Forelimb muscle (tissue), 1 donor: ENCODE measurements around the gene WRAP53. TPM values are rescaled to one million over a fixed set of nuclear protein-coding genes. Genes with fewer than 3 reads are reported as not detected.
A peak's percentile ranks its signal among the peaks of the same experiment; 100 is the strongest.
"Not testable (repeated sequence)": the region's sequence is repeated elsewhere in the genome, so short reads cannot be mapped to it uniquely, and the experiment has no call there.

Experiments
- DNase-seq: peaks from one replicate; pipeline ENCODE4 v3.0.0-alpha.2; 2013; ENCODE audit warnings: low read depth
- polyA plus RNA-seq: library from polyadenylated mRNA; unstranded; fragments of 120-200 nt; gene quantifications from one replicate; pipeline ENCODE4 v1.2.1, GENCODE V29; 2013; ENCODE audit not compliant: insufficient read length

WRAP53 gene
- 6.6 TPM for polyA plus RNA-seq

DNA sequence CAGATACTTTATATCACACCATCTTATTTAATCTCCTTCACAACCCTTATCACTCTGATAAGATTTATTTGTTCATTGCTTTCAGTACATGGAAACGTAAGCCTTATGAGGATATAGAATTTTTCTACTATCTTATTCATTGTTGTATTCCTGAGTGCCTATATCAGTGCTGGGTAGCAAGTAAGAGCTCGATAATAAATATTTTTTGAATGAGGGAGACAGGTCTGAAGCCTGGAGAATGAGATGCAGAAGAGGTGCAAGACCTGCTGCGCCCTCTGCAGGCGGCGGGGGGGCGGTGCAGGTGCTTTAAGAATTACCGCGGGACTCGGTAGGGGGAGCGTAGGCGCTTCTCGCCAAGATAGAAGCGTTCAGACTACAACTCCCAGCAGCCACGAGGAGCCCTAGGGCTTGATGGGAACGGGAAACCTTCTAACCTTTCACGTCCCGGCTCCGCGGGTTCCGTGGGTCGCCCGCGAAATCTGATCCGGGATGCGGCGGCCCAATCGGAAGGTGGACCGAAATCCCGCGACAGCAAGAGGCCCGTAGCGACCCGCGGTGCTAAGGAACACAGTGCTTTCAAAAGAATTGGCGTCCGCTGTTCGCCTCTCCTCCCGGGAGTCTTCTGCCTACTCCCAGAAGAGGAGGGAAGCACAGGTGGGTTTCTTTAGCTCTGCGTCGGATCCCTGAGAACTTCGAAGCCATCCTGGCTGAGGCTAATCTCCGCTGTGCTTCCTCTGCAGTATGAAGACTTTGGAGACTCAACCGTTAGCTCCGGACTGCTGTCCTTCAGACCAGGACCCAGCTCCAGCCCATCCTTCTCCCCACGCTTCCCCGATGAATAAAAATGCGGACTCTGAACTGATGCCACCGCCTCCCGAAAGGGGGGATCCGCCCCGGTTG, at the start of gene WRAP53:
WRAP53 (plus strand) TSS at position 570 of the 900 bp plus-strand sequence; CDS start at position 742, 172 bp downstream.
- DNase-seq, result peak; percentile 96

DNA sequence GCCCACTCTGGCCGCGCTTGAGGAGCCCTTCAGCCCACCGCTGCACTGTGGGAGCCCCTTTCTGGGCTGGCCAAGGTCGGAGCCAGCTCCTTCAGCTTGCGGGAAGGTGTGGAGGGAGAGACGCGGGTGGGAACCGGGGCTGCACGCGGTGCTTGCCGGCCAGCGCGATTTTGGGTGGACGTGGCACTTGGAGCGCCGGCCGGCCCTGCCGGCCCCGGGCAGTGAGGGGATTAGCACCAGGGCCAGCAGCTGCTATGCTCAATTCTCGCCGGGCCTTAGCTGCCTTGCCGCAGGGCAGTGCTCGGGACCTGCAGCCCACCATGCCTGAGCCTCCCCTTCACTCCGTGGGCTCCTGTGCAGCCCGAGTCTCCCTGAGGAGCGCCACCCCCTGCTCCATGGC, 47.5 kb upstream of the WRAP53 start:
- DNase-seq, result no peak

DNA sequence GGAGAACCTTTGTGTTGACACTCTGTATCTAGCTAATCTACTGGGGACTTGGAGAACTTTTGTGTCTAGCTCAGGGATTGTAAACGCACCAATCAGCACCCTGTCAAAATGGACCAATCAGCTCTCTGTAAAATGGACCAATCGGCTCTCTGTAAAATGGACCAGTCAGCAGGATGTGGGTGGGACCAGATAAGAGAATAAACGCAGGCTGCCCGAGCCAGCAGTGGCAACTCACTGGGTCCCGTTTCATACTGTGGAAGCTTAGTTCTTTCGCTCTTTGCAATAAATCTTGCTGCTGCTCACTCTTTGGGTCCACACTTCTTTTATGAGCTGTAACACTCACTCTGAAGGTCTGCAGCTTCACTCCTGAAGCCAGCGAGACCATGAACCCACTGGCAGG, 46.6 kb upstream of the WRAP53 start:
- not testable (repeated sequence) for DNase-seq

- no peak for DNase-seq
These were observed 43.5 kb upstream of the WRAP53 start for GRCh38 chr17:7644775-7645174.

DNA sequence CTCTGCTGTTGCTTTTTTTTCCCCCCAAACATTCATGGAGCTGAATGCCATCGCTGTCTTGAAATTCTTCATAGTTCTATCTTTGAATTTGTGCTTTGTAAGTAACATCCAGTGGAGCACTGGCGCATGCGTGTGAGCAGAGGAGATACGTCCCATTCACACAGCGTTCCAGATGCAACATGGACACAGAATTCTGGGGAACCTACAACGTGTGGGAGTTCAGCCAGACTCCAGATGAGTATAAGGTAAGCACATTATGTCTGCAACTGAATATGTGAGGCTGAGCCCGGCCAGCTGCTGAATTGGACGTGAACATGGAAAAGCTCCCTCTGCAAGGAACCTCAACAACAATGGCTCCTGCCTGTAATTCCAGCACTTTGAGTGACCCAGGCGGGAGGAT, 41.8 kb upstream of the WRAP53 start:
- no peak for DNase-seq

DNA sequence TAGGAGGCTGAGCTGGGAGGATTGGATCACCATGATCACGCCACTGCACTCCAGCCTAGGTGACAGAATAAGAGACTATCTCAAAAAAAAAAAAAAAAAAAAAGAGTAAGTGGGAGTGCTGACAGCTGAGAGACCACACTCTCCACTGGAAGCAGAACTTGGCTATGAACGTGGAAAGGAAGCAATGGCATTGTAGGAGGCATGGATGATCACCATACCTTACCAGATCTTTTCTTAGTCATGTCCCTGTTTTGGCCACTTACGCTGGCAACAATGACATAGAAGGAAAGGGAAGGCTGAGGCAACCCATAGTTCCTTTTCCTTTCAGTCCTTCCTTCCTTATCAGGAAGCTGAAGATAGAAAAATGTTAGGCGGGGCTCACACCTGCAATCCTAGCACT, 41.3 kb upstream of the WRAP53 start:
- DNase-seq, result no peak

DNA sequence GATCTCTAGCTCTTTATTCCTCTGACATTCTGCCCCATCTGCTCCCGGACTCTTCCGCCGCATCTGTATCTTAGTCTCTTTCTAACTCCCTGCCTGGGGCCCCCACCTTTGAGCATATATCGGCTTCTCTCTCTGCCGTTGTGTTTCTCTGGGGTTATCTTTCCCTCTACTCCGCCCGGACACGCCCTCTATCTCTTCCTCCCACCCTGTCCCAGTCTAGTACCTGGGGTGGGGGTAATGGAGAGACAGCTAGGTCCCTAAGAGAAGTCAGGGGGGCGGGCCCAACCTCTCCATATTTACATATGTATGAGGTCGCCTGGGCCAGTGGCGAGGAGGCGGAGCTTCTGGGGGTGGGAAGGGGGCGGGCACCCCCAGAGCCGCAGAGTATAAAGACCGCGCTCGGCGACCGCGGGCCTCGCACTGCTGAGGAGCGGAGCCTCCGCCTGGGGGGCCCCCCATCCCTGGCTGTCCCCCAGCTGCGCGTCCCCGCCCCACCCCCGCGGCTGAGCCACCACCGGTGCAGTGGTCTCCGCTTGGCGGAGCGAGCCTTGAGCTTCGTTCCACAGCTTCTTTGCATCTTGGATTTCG, 37.7 kb upstream of the WRAP53 start, which contains the start of gene ATP1B2:
ATP1B2 (plus strand) TSS at position 418 of the 588 bp plus-strand sequence. CDS start 593 bp downstream, outside the sequence.
- no peak for DNase-seq

- no peak for DNase-seq
These were observed 37.1 kb upstream of the WRAP53 start for GRCh38 chr17:7651097-7651664.

- DNase-seq, result no peak
These were observed 36.5 kb upstream of the WRAP53 start for GRCh38 chr17:7651665-7652387.

DNA sequence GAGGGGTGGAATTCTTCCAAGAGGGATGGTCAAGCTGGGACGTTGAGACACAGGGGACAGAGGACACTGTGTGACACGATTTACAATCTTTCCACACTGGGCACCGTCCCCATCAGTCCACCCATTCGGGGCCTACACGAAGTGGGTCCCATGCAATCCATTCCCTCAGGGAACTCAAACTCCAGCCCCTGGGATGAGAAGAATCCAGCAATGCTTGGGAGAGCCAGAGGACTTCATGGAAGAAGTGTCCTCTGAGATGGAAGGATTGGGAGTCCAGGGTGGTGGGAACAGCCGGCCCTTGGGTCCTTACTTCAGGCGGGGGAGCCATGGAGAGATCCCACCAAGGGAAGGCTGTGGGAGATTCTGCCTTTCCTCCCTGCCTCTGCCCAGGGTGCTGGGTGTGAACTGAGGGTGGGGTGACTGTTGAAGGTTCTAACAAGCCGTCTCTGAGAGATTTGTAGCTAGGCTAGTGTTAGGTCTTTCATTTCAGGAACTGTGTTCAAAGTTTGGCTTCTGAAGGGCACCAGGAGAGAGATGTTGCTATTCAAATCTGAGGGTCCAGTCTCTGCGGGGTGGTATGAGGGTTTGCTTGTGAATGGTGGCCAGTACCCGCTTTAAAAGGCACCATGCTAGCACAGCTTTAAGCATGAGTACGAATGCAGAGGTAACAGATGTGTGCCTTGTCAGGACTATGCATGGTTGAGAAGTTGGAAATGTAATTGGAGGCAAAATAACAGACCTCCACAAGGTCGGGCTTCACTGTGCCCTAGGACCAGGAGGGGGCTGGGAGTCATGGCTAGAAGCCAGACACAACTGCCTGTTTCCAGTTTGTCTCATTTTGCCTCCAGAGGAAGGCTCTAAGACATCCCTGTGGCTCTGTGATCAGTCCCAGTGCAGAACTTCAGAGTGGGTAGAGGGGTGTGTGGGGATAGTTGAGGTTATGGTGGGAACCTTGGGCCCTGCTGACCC, 35.6 kb upstream of the WRAP53 start:
- DNase-seq, result no peak

GRCh38 chr17:7654832-7655540, 33.3 kb upstream of the WRAP53 start:
- no peak for DNase-seq

GRCh38 chr17:7655541-7655840, 32.8 kb upstream of the WRAP53 start:
- no peak for DNase-seq

GRCh38 chr17:7656958-7657609, 31.2 kb upstream of the WRAP53 start:
- DNase-seq, result no peak

DNA sequence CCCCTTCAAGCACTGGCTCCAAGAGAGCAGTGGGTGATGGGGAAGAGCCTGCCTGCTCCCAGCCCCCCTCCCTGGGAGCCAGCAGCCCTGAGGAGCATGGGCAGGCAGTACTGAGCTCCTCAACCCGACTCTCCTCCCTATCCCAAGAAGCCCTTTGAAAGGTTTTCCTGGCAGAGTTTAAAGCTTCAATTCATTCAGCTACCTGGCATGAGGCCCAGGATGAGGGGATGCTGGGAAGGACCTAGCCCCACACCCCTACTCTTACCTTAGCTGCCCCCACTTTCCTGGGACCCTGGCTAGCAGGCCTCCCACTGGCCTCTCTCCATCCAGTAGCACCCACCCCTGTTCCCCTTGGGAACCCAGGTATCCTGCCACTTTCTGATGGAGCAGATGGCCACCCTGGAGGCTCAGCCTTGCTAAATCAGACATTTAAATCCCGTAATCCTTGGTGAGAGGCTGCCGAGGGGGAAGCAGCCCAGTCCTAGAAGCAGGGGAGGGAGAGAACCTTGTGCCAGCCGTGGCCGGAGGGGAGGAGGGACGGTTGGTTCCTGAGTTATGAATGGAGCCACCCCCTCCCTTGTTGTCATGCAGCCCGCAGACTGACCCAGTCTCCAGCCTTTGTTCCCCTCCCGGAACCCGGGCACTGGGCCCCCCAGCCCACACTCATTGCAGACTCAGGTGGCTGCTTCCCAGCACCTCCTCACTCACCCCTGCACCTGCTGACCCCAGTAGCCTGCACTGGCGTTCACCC, 20.4 kb upstream of the WRAP53 start:
- DNase-seq, result no peak

DNA sequence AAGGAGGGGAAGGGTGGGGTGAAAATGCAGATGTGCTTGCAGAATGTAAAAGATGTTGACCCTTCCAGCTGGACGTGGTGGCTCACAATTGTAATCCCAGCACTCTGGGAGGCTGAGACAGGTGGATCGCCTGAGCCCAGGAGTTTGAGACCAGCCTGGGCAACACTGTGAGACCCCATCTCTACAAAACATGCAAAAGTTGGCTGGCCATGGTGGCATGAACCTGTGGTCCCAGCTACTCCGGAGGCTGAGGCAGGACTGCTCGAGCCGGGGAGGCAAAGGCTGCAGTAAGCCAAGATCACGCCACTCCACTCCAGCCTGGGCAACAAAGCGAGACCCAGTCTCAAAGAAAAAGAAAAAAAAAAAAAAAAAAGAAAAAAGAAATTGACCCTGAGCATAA, 19.8 kb upstream of the WRAP53 start:
- no peak for DNase-seq

DNA sequence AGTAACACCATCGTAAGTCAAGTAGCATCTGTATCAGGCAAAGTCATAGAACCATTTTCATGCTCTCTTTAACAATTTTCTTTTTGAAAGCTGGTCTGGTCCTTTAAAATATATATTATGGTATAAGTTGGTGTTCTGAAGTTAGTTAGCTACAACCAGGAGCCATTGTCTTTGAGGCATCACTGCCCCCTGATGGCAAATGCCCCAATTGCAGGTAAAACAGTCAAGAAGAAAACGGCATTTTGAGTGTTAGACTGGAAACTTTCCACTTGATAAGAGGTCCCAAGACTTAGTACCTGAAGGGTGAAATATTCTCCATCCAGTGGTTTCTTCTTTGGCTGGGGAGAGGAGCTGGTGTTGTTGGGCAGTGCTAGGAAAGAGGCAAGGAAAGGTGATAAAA, 15.0 kb upstream of the WRAP53 start:
- no peak for DNase-seq

DNA sequence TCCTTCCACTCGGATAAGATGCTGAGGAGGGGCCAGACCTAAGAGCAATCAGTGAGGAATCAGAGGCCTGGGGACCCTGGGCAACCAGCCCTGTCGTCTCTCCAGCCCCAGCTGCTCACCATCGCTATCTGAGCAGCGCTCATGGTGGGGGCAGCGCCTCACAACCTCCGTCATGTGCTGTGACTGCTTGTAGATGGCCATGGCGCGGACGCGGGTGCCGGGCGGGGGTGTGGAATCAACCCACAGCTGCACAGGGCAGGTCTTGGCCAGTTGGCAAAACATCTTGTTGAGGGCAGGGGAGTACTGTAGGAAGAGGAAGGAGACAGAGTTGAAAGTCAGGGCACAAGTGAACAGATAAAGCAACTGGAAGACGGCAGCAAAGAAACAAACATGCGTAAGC, 13.3 kb upstream of the WRAP53 start:
- DNase-seq, result no peak

- DNase-seq, result no peak
These were observed 11.7 kb upstream of the WRAP53 start for GRCh38 chr17:7676533-7676932.
